GM21576 (cell line): ENCODE data around the gene IGLL5.
"Not testable (repeated sequence)": the region's sequence is repeated elsewhere in the genome, so short reads cannot be mapped to it uniquely, and the experiment has no call there.

Source experiments
- ATAC-seq: cut with Tn5 transposase; IDR thresholded peaks from one replicate; pipeline ENCODE4 v1.9.1; 2021; ENCODE audit warnings: mild to moderate bottlenecking, moderate library complexity; ENCODE audit not compliant: unreplicated experiment

The IGLL5 gene

DNA sequence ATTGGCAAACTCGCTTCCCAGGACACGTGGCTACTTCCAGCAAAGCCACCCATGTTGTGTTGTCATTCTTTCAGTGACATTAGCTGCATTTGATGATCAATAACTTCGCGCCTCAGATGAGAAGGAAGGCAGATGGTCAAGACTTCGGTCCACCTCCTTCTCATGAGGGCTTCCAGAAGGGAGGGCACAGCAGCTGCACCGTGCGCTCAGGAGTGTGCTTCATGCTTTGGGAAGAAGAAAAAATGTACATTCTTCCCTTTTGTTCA is 25.3 kb downstream of the IGLL5 start:
- no peak for ATAC-seq

DNA sequence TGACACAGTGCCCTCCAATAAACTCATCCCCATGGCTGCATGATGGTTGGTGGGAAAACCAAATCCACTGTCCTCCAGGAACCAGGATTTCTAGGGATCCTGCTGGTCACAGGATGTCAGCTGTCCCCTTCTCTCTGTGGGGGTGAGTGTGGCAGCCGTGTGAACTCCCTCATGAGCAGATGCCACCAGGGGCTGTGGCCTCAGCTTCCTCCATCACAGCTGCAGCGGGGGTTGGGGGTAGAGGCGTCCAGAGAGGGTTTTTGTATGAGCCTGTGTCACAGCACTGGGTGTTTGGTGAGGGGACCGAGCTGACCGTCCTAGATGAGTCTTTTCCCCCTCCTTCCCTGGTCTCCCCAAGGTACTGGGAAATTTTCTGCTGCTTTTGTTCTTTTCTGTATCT is 26.4 kb downstream of the IGLL5 start:
- no peak for ATAC-seq

GRCh38 chr22:22914726-22915669 is 27.4 kb downstream of the IGLL5 start:
- no peak for ATAC-seq

DNA sequence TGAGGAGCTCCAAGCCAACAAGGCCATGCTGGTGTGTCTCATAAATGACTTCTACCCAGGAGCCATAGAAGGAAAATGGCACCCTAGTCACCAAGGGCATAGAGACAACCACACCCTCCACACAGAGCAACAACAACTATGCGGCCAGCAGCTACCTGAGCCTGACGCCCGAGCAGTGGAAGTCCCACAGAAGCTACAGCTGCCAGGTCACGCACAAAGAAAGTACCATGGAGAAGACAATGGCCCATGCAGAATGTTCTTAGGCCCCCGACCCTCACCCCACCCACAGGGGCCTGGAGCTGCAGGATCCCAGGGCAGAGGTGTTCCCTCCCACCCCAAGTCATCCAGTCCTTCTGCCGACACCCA is 28.0 kb downstream of the IGLL5 start:
- no peak for ATAC-seq

GRCh38 chr22:22916215-22916951 is 28.8 kb downstream of the IGLL5 start:
- no peak for ATAC-seq

DNA sequence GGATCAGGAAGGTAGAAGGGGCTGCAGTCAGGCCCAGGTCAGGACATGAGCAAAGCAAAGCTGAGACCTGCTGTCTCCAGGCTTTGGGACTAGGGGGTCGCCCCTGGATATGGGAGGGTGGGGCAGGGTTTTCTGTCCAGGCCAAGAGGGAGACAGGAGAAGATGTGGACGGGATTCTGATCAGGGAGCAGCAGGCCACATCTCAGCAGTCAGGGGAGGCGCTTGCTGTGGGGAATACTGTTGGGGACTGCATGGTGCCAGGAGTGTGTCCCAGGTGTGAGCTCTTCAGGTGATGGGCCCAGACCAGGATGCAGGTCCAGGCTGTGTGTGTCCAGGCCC is 29.3 kb downstream of the IGLL5 start:
- no peak for ATAC-seq

DNA sequence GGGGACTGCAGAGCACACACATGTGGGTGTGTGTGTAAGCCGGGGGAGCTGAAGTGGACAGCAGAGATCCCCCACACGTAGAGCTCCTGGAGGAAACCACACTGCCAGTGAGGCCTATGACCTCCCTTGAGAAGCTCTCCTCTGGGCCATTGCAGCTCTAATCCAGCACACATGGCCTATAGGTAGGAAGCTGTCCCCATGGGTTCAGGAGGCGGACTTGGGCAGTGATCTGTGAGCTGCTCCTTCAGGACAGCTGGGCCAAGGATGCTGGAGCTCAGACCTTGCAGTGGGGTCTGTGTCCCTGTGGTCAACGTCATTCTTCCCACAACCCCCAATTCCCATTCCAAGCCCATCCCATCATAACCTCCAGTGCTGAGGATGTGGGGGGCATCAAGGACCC is 29.8 kb downstream of the IGLL5 start:
- ATAC-seq: no peak

- ATAC-seq: no peak
These were observed 30.8 kb downstream of the IGLL5 start for GRCh38 chr22:22918297-22918965.

- no peak for ATAC-seq
These were observed 31.4 kb downstream of the IGLL5 start for GRCh38 chr22:22919041-22919440.

DNA sequence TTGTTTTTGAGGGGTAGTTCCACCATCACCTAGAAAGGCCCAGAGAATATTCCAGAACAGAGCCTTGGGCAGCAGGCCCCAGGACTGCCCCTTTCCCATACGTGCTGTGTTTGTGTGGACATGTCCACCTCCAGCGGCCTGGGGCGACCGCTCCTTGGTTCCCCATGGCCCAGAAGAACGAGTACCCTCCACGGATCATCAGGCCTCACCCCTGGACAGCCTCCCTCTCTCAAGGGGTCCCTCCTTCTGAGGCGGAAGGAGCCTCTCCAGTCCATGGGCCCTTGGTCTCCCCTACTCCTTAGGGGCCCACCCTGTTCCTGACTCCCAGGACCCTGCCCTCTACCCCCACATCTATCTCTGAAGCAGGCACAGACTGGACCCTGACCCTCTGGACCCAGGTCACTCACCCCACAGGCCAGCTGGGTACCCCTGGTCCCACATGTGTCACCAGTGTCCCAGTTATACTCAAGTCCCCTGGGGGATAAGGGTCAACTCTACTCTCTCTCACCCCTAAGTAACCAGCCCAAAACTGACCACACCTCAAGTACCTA is 32.6 kb downstream of the IGLL5 start:
- no peak for ATAC-seq

DNA sequence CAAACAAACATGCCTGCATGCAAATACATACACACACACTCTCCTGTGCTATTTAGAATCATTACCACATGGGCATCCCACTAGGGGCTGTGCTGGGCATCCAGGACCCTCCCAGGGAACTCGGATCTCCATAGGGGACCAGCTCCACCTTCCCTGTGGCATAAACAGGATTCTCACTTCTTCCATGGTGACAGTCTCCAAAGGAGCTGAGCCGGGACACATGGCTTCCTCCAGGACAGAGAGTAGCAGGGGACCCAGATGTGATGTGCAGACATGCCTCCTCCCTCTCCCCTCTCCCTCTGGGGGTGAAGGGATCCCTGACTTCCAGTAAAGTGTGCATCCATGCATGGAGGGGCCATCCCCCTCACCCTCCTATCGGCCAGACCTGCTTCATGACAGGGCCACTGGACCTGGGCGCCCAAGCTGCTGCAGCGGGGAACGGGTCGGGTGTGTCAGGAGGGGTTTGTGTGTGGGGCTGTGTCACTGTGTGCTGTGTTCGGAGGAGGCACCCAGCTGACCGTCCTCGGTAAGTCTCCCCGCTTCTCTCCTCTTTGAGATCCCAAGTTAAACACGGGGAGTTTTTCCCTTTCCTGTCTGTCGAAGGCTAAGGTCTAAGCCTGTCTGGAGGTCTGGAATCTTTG is 33.4 kb downstream of the IGLL5 start:
- no peak for ATAC-seq

DNA sequence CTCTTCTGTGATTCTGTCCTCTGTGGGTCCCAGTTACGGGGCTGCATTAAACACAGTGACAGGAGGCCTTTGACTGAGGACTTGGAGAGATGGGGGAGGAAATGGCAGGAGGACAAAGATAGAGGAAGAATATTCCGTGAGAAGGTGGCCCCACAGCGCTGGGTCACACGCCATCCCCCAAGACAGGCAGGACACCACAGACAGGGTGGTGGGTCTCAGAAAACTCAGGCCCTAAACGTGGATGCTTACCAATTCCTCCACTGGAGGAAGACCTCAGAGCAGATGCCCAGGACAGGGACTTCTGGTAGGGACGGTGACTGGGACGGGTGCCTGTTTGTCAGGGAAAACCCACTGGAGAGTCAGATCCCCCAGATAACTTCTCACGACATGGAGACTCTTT is 34.0 kb downstream of the IGLL5 start:
- ATAC-seq: no peak

DNA sequence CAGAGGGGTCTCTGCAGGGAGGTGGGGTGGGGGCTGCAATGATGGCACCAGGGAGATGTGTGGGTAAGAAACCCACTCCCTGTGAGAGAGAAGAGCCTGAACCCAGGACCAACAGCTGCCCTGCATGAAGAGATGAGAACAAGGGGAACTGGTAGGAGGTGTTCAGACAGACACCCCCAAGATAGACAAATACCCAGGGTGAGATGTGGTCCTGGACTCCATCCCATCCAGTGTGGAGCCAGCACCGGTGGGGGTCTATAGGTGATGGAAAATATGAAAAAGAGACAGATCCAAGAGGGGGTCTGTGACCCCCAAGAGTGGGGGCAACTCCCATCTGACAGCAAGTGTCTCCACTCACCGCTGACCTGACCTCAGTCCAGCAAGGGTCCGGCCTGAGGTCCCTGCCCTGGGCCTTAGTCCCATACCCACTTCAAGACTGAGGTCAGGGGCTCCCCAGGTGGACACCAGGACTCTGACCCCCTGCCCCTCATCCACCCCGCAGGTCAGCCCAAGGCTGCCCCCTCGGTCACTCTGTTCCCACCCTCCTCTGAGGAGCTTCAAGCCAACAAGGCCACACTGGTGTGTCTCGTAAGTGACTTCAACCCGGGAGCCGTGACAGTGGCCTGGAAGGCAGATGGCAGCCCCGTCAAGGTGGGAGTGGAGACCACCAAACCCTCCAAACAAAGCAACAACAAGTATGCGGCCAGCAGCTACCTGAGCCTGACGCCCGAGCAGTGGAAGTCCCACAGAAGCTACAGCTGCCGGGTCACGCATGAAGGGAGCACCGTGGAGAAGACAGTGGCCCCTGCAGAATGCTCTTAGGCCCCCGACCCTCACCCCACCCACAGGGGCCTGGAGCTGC is 34.7 kb downstream of the IGLL5 start:
- not testable (repeated sequence) for ATAC-seq

- no peak for ATAC-seq
These were observed 35.3 kb downstream of the IGLL5 start for GRCh38 chr22:22922954-22923319.

GRCh38 chr22:22923379-22923778 is 35.8 kb downstream of the IGLL5 start:
- no peak for ATAC-seq

- no peak for ATAC-seq
These were observed 36.3 kb downstream of the IGLL5 start for GRCh38 chr22:22923930-22924329.

DNA sequence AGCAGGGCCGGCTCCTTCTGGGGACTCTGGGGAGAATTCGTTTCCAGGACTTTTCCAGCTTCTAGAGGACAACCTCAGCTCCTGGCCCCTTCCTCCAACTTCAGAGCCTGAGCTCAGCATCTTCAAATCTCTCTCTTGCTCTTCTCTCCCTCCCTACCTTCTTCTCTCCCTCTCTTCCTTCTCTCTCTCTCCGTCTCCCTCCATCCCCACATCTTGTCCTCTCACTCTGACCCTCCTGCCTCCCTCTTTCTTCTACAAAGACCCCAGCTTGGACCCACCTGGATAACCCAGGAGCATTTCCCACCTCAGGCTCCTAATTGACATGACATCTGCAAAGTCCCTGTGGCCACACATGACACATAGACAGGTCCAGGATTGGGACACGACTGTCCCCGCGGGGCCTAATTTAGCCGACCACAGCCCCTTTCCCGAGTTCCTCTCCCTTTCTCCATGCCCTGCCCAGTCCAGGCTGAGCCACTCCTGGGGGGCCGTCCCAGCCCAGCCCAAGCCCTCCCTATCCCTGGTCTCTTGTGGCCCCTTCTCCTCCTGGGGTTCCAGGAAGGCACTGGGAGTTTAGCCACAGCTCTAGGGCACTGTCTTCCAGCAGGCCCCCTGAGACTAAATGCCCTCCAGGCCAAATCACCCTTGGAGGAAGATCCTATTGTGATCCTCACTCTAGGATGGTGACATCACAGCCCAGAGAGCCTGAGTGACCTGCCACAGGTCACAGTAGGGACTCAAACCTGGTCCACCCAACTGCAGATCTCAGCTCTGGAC is 36.9 kb downstream of the IGLL5 start:
- ATAC-seq: no peak

- ATAC-seq: no peak
These were observed 37.7 kb downstream of the IGLL5 start for GRCh38 chr22:22925146-22925804.

DNA sequence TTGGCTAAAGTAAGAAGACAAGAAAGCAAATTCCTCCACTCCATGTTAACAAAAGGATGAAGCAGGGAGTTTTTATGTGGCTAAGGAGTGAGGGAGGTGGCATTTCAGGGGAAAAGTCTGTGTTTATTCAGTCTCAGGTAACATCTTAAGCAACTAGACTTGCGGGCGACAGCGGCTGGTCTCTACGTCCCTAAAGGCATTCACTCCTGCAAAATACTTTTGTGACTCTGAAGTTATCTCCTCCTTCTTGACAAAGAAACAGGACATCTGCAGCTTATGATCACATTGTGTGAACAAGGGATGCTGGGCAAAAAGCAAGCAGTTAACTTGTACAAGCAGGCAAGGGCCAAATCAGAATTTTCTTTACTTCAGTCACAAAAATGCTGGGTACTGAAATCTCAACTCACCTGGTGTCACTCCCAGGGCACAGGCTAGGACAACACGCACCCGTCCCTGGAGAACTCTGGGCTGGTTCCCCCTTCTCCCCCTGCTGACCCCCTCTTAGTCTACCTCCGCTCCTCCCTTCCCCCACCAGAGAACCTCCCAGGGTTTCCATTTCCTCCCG is 38.3 kb downstream of the IGLL5 start:
- no peak for ATAC-seq
